ENCODE data around the gene RBBP4. TPM values are rescaled to one million over a fixed set of nuclear protein-coding genes. Genes with fewer than 3 reads are reported as not detected.
A peak's percentile ranks its signal among the peaks of the same experiment; 100 is the strongest.
"Not testable (repeated sequence)": the region's sequence is repeated elsewhere in the genome, so short reads cannot be mapped to it uniquely, and the experiment has no call there.

The RBBP4 gene
- total and polyA plus RNA-seq, 2 experiments from 2014 or later = 72.4 to 109 TPM

GRCh38 chr1:32635508-32636277 is 15.3 kb upstream of the RBBP4 start:
- no peaks in the 10 kb centered on the region for H3K4me1 ChIP-seq (ENCODE audit: insufficient read depth)
- TF ChIP-seq EZH2phosphoT487 (IDR thresholded peaks at IDR 0.05; ENCODE audit: insufficient read depth, low read depth) (no peak), EZH2 (IDR thresholded peaks at IDR 0.05; ENCODE audit: insufficient read depth, poor library complexity, severe bottlenecking) (no peak)
- 0 out of 2 replicates have a peak, but pooled peaks cover 3% of the 10 kb centered on the region for H3F3A ChIP-seq (ENCODE audit: insufficient read depth)
- 91 to 92% methylated on average over 8 of the region's 8 CpGs for WGBS, 2 experiments (ENCODE audit: low coverage in 1 of 2, low lambda C conversion rate in 2 of 2, missing lambda C conversion rate in 2 of 2)
- H3K4me3 ChIP-seq = no peak overlapping the region
- no peaks in the 10 kb centered on the region for H3K9me2 ChIP-seq (ENCODE audit: insufficient read depth)
- H4K20me1 ChIP-seq (ENCODE audit: insufficient read depth) = no peaks in the 10 kb centered on the region
- DNase-seq = no peak
- no peak overlapping the region for H3K9ac ChIP-seq
- H3K79me2 ChIP-seq (ENCODE audit: insufficient read depth) = peaks cover 87% of the 10 kb centered on the region
- no peak overlapping the region for H3K27ac ChIP-seq
- H3K27me3 ChIP-seq (replicated peaks; ENCODE audit: insufficient read depth) = no peaks in the 10 kb centered on the region
- H3K36me3 ChIP-seq (ENCODE audit: low read depth) = peaks cover 14% of the 10 kb centered on the region; the same call in 1 of the 2 replicates
- no peak overlapping the region for H3K4me2 ChIP-seq (ENCODE audit: unreplicated experiment)
- H2AFZ ChIP-seq = no peak overlapping the region
- H3K9me3 ChIP-seq (ENCODE audit: low read depth) = no peaks in the 10 kb centered on the region
- in situ Hi-C loops (cut with MboI) = no loop called here

- no peak overlapping the region for H3K27ac ChIP-seq
- no peak overlapping the region for H3K4me2 ChIP-seq (ENCODE audit: unreplicated experiment)
- H3K79me2 ChIP-seq (ENCODE audit: insufficient read depth) = peaks cover 94% of the 10 kb centered on the region
- H3K4me3 ChIP-seq = no peak overlapping the region
- H4K20me1 ChIP-seq (ENCODE audit: insufficient read depth) = no peaks in the 10 kb centered on the region
- 87 to 90% methylated on average over 16 of the region's 16 CpGs for WGBS, 2 experiments (ENCODE audit: low coverage in 1 of 2, low lambda C conversion rate in 2 of 2, missing lambda C conversion rate in 2 of 2)
- H3K27me3 ChIP-seq (replicated peaks; ENCODE audit: insufficient read depth) = no peaks in the 10 kb centered on the region
- H3K4me1 ChIP-seq (ENCODE audit: insufficient read depth) = no peaks in the 10 kb centered on the region
- no peak for DNase-seq
- no peak overlapping the region for H3K9ac ChIP-seq
- H3F3A ChIP-seq (ENCODE audit: insufficient read depth) = 0 out of 2 replicates have a peak, but pooled peaks cover 3% of the 10 kb centered on the region
- in situ Hi-C loops (cut with MboI) = no loop called here
- H2AFZ ChIP-seq = no peak overlapping the region
- peaks cover 13% of the 10 kb centered on the region; the same call in 1 of the 2 replicates for H3K36me3 ChIP-seq (ENCODE audit: low read depth)
- no peaks in the 10 kb centered on the region for H3K9me2 ChIP-seq (ENCODE audit: insufficient read depth)
- TF ChIP-seq EZH2phosphoT487 (IDR thresholded peaks at IDR 0.05; ENCODE audit: insufficient read depth, low read depth) (no peak), EZH2 (IDR thresholded peaks at IDR 0.05; ENCODE audit: insufficient read depth, poor library complexity, severe bottlenecking) (no peak)
- H3K9me3 ChIP-seq (ENCODE audit: low read depth) = no peaks in the 10 kb centered on the region
Observed at GRCh38 chr1:32636914-32637645, 13.9 kb upstream of the RBBP4 start.

GRCh38 chr1:32639489-32640075 is 11.4 kb upstream of the RBBP4 start:
- Histone ChIP-seq H3K4me2 (ENCODE audit: unreplicated experiment) (no peak overlapping the region), H3K9me3 (ENCODE audit: low read depth) (no peaks in the 10 kb centered on the region), H3K4me3 (no peak overlapping the region), H3K27me3 (replicated peaks; ENCODE audit: insufficient read depth) (no peaks in the 10 kb centered on the region), H3F3A (ENCODE audit: insufficient read depth) (no peaks in the 10 kb centered on the region), H3K9ac (no peak overlapping the region), H3K9me2 (ENCODE audit: insufficient read depth) (no peaks in the 10 kb centered on the region), H3K36me3 (ENCODE audit: low read depth) (no peaks in the 10 kb centered on the region), H3K27ac (peak overlapping the region; percentile 16; the same call in 1 of the 2 replicates), H3K79me2 (ENCODE audit: insufficient read depth) (peaks cover 97% of the 10 kb centered on the region), H2AFZ (no peak overlapping the region), H4K20me1 (ENCODE audit: insufficient read depth) (no peaks in the 10 kb centered on the region), H3K4me1 (ENCODE audit: insufficient read depth) (no peaks in the 10 kb centered on the region)
- in situ Hi-C loops (cut with MboI) = no loop called here
- WGBS, 2 experiments (ENCODE audit: low coverage in 1 of 2, low lambda C conversion rate in 2 of 2, missing lambda C conversion rate in 2 of 2) = 85 to 100% methylated on average over 1 of the region's 1 CpG
- DNase-seq = peak; percentile 29
- TF ChIP-seq EZH2 (IDR thresholded peaks at IDR 0.05; ENCODE audit: insufficient read depth, poor library complexity, severe bottlenecking) (no peak), EZH2phosphoT487 (IDR thresholded peaks at IDR 0.05; ENCODE audit: insufficient read depth, low read depth) (no peak)

GRCh38 chr1:32642292-32642827 is 8.6 kb upstream of the RBBP4 start:
- WGBS, 2 experiments (ENCODE audit: low coverage in 1 of 2, low lambda C conversion rate in 2 of 2, missing lambda C conversion rate in 2 of 2) = 78 to 79% methylated on average over 8 of the region's 8 CpGs
- H3K4me3 ChIP-seq; H3K4me1 ChIP-seq (ENCODE audit: insufficient read depth); H3F3A ChIP-seq (ENCODE audit: insufficient read depth); in situ Hi-C loops (cut with MboI); H3K9ac ChIP-seq; H4K20me1 ChIP-seq (ENCODE audit: insufficient read depth); H3K36me3 ChIP-seq (ENCODE audit: low read depth); H3K27ac ChIP-seq; H3K27me3 ChIP-seq (replicated peaks; ENCODE audit: insufficient read depth); H3K9me3 ChIP-seq (ENCODE audit: low read depth); DNase-seq; H3K9me2 ChIP-seq (ENCODE audit: insufficient read depth); H3K4me2 ChIP-seq (ENCODE audit: unreplicated experiment); H2AFZ ChIP-seq: not testable (repeated sequence)
- H3K79me2 ChIP-seq (ENCODE audit: insufficient read depth) = peaks cover 95% of the 10 kb centered on the region
